OCI-LY7 (cell line): ENCODE data around the gene MARK2. TPM values are rescaled to one million over a fixed set of nuclear protein-coding genes. Genes with fewer than 3 reads are reported as not detected.

Source experiments
- BruUV-seq: library from RNA; stranded (reverse); fragments of 400-500 nt; replicated peaks from 2 replicates; lab custom pipeline; 2021; lab: Mats Ljungman, UMichigan
- CTCF ChIA-PET: fragments of 300-600 bp; sonication (Branson Sonifier 250); formaldehyde crosslinking; loops from one replicate; lab custom pipeline; 2022; ENCODE audit warnings: antibody characterized with exemption; ENCODE audit not compliant: unreplicated experiment; lab: Charles Lee
- POLR2A ChIA-PET: fragments of 300-600 bp; sonication (Branson Sonifier 250); formaldehyde crosslinking; loops from one replicate; lab custom pipeline; 2022; ENCODE audit warnings: antibody characterized with exemption; lab: Charles Lee
- DNase-seq: peaks from one replicate; pipeline ENCODE4 v3.0.0-alpha.2; 2015; ENCODE audit warnings: low spot score
- H2AFZ ChIP-seq: fragments of 200-600 bp; sonication (generic), shearing (Covaris generic); 2 replicates; pipeline ENCODE4 v1.6.1; 2014; ENCODE audit warnings: mild to moderate bottlenecking, antibody characterized with exemption, low read length, moderate library complexity
- H3K27ac ChIP-seq: fragments of 200-600 bp; sonication (generic); 2 replicates; pipeline ENCODE4 v1.5.1; 2014; ENCODE audit warnings: mixed run types, low read depth, mild to moderate bottlenecking, moderate library complexity, low read length, inconsistent platforms; ENCODE audit not compliant: poor library complexity, severe bottlenecking
- H3K36me3 ChIP-seq: fragments of 200-600 bp; sonication (generic); 2 replicates; pipeline ENCODE4 v1.6.1; 2014; ENCODE audit warnings: mild to moderate bottlenecking, antibody characterized with exemption, low read length, moderate library complexity, mixed read lengths; ENCODE audit not compliant: insufficient read depth
- H3K4me1 ChIP-seq: fragments of 200-600 bp; sonication (generic); 2 replicates; pipeline ENCODE4 v1.5.1; 2014; ENCODE audit warnings: mild to moderate bottlenecking, low read length; ENCODE audit not compliant: insufficient read depth, poor library complexity, severe bottlenecking
- H3K4me2 ChIP-seq: fragments of 200-600 bp; sonication (generic); 2 replicates; pipeline ENCODE4 v1.6.1; 2014; ENCODE audit warnings: mild to moderate bottlenecking, low read length
- H3K4me3 ChIP-seq: fragments of 200-600 bp; sonication (generic); 2 replicates; pipeline ENCODE4 v1.5.1; 2014; ENCODE audit warnings: mild to moderate bottlenecking, low read depth, low read length; ENCODE audit not compliant: poor library complexity, severe bottlenecking
- H3K79me2 ChIP-seq: fragments of 200-600 bp; sonication (generic); 2 replicates; pipeline ENCODE4 v1.6.1; 2016; ENCODE audit warnings: low read depth, mild to moderate bottlenecking, low read length, moderate library complexity, mixed read lengths; ENCODE audit not compliant: insufficient read depth
- H3K9me2 ChIP-seq: fragments of 200-600 bp; sonication (generic); 2 replicates; pipeline ENCODE4 v1.6.1; 2016; ENCODE audit warnings: mild to moderate bottlenecking, low read length, mixed read lengths; ENCODE audit not compliant: insufficient read depth
- H3K9me3 ChIP-seq: fragments of 200-600 bp; sonication (generic); 2 replicates; pipeline ENCODE4 v1.6.1; 2014; ENCODE audit warnings: mild to moderate bottlenecking, mixed run types, low read length, mixed read lengths
- H4K20me1 ChIP-seq: fragments of 200-600 bp; sonication (generic); 2 replicates; pipeline ENCODE4 v1.6.1; 2014; ENCODE audit warnings: mild to moderate bottlenecking, antibody characterized with exemption, low read length, moderate library complexity, mixed read lengths; ENCODE audit not compliant: insufficient read depth
- CTCF ChIP-seq: fragments of 200-600 bp; sonication (generic); conservative IDR thresholded peaks from 2 replicates; pipeline ENCODE4 v1.5.1; 2014; ENCODE audit warnings: mild to moderate bottlenecking, antibody characterized with exemption, low read length, moderate library complexity, mixed read lengths
- EZH2phosphoT487 ChIP-seq: fragments of 200-600 bp; sonication (generic); IDR thresholded peaks from 2 replicates; pipeline ENCODE4 v1.6.1; 2018; ENCODE audit warnings: low read depth, borderline replicate concordance, mild to moderate bottlenecking, mixed run types, antibody characterized with exemption, low read length, moderate library complexity, mixed read lengths
- intact Hi-C: fragments of 100-400 bp; cut with micrococcal nuclease; formaldehyde crosslinking; loops from one replicate; pipeline ENCODE4 v1.10.0; 2022; ENCODE audit not compliant: unreplicated experiment
- total RNA-seq, 2 experiments: library from RNA; depleted of rRNA in 1 of 2; stranded (reverse); fragments of >200 nt in 1 of 2; shearing (Covaris generic) in 1 of 2; gene quantifications; 2 replicates each; pipeline ENCODE4 v1.2.3, GENCODE V29; 2014 to 2022

MARK2 gene
- total RNA-seq, 2 experiments from 2014 or later = 22.7 to 45.4 TPM

DNA sequence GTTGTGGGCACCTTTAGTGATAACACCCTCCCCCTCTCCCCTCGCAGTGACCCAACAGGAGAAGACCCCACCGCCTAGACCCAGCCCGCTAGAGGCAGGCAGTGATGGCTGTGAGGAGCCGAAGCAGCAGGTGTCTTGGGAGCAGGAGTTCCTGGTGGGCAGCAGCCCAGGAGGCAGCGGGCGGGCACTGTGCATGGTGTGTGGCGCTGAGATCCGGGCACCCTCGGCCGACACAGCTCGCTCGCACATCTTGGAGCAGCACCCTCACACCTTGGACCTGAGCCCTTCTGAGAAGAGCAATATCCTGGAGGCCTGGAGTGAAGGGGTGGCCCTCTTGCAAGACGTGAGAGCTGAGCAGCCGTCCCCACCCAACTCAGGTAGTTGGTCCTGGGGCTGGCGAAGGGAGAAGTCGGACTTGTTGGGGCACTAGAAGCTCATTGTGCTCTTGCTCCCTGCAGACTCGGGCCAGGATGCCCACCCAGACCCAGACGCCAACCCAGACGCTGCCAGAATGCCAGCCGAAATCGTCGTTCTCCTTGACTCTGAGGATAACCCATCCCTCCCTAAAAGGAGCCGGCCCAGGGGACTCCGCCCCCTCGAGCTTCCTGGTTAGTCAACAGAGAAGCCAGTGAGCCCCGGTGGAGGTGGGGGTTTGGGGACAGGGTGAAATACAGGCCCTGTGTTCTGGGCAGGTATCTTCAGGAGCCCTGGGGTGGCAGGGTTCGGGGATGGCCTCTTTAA lies 21.0 kb upstream of the MARK2 start:
- H4K20me1 ChIP-seq = peaks cover 12% of the 10 kb centered on the region
- H3K79me2 ChIP-seq = peaks cover 36% of the 10 kb centered on the region
- no peak overlapping the region for H3K4me3 ChIP-seq
- no TSS peak for BruUV-seq
- H3K4me2 ChIP-seq = no peak overlapping the region
- CTCF ChIA-PET = no interaction called here
- H2AFZ ChIP-seq = no peak overlapping the region
- H3K9me2 ChIP-seq = no peaks in the 10 kb centered on the region
- POLR2A ChIA-PET = no interaction called here
- no peak overlapping the region for H3K27ac ChIP-seq
- TF ChIP-seq EZH2phosphoT487 (no peak), CTCF (no peak)
- DNase-seq = no peak
- intact Hi-C loops = no loop called here
- no peaks in the 10 kb centered on the region for H3K9me3 ChIP-seq
- peaks cover 83% of the 10 kb centered on the region for H3K36me3 ChIP-seq
- H3K4me1 ChIP-seq = peaks cover 14% of the 10 kb centered on the region

DNA sequence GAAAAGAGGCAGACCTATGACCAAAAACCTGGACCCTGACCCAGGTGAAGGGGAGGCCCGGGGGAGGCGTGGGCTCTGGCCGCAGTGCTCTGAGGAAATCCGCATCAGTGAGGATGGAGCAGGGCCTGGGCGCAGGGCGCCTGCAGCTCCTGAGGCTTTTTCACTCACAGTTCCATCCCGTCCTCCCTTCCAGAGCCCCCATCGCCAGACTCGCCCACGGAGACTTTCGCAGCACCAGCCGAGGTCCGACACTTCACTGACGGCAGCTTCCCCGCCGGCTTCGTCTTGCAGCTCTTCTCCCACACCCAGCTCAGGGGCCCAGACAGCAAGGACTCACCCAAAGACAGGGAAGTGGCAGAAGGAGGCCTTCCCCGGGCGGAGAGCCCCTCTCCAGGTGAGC lies 20.3 kb upstream of the MARK2 start:
- peaks cover 36% of the 10 kb centered on the region for H3K79me2 ChIP-seq
- ChIA-PET CTCF (no interaction called here), POLR2A (no interaction called here)
- H3K4me3 ChIP-seq = no peak overlapping the region
- intact Hi-C loops = no loop called here
- no peak overlapping the region for H3K4me2 ChIP-seq
- H4K20me1 ChIP-seq = peaks cover 12% of the 10 kb centered on the region
- no TSS peak for BruUV-seq
- H3K9me3 ChIP-seq = no peaks in the 10 kb centered on the region
- no peak for TF ChIP-seq CTCF
- TF ChIP-seq EZH2phosphoT487 = no peak
- no peaks in the 10 kb centered on the region for H3K9me2 ChIP-seq
- no peak for DNase-seq
- H3K4me1 ChIP-seq = peaks cover 12% of the 10 kb centered on the region
- peaks cover 89% of the 10 kb centered on the region for H3K36me3 ChIP-seq
- H3K27ac ChIP-seq = no peak overlapping the region
- H2AFZ ChIP-seq = no peak overlapping the region

DNA sequence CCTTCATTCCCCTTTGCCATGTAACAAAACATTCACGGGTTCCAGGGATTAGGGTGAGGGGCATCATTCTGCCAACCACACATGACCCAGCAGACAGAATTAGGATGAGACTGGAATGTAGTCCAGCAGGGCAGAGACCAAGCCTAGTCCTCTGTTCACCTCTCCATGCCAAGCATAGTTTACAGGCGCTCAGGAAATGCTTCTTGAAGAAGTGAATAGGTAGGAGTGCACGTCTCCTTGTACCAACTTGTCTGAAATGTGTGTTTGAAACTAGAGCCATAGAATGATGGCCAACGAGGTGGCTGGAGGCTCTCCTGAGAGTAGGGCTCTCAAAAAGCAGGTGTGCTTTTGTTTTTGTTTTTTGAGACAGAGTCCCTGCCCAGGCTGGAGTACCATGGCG lies 17.5 kb upstream of the MARK2 start:
- DNase-seq = no peak
- TF ChIP-seq CTCF = no peak
- no peak for TF ChIP-seq EZH2phosphoT487
- BruUV-seq = no TSS peak
- no peaks in the 10 kb centered on the region for H4K20me1 ChIP-seq
- H3K4me2 ChIP-seq = no peak overlapping the region
- no peak overlapping the region for H3K27ac ChIP-seq
- intact Hi-C loops = no loop called here
- peaks cover 10% of the 10 kb centered on the region; the same call in 1 of the 2 replicates for H3K79me2 ChIP-seq
- CTCF ChIA-PET = interaction anchor here (0.7 kb wide), 1 partner anchor 12 kb away, joined by 3 read pairs; no protein-coding TSS in a partner anchor
- H3K36me3 ChIP-seq = peaks cover 95% of the 10 kb centered on the region
- H2AFZ ChIP-seq = no peak overlapping the region
- POLR2A ChIA-PET = no interaction called here
- H3K9me2 ChIP-seq = no peaks in the 10 kb centered on the region
- H3K4me3 ChIP-seq = no peak overlapping the region
- no peaks in the 10 kb centered on the region for H3K9me3 ChIP-seq
- no peaks in the 10 kb centered on the region for H3K4me1 ChIP-seq
